Dermis blood vessel endothelial cell (primary cell): Measurements from ENCODE around the gene PLCH1. TPM values are rescaled to one million over a fixed set of nuclear protein-coding genes. Genes with fewer than 3 reads are reported as not detected.
A peak's percentile ranks its signal among the peaks of the same experiment; 100 is the strongest.

Experiments
- DNase-seq: peaks from one replicate; pipeline ENCODE4 v3.0.0; 2010
- total RNA-seq: library from RNA; depleted of rRNA; stranded (reverse); fragments of >200 nt; gene quantifications from 2 replicates; pipeline ENCODE4 v1.2.3, GENCODE V29; 2014

The PLCH1 gene
- total RNA-seq, result under 0.01 TPM in 1 of 2 replicates, not detected in the other

GRCh38 chr3:155744626-155745324, at the start of gene PLCH1:
PLCH1 (minus strand) TSS chr3:155745071; CDS start chr3:155704224, 40,847 bp downstream.
- peak; percentile 68 for DNase-seq

- DNase-seq, result no peak
Observed at GRCh38 chr3:155792532-155792931, 47.7 kb upstream of the PLCH1 start.

GRCh38 chr3:155791190-155791589, 46.3 kb upstream of the PLCH1 start:
- DNase-seq, result no peak

GRCh38 chr3:155790272-155790925, 45.5 kb upstream of the PLCH1 start:
- DNase-seq, result no peak

- DNase-seq, result no peak
Observed at GRCh38 chr3:155785662-155786295, 40.9 kb upstream of the PLCH1 start.

DNA sequence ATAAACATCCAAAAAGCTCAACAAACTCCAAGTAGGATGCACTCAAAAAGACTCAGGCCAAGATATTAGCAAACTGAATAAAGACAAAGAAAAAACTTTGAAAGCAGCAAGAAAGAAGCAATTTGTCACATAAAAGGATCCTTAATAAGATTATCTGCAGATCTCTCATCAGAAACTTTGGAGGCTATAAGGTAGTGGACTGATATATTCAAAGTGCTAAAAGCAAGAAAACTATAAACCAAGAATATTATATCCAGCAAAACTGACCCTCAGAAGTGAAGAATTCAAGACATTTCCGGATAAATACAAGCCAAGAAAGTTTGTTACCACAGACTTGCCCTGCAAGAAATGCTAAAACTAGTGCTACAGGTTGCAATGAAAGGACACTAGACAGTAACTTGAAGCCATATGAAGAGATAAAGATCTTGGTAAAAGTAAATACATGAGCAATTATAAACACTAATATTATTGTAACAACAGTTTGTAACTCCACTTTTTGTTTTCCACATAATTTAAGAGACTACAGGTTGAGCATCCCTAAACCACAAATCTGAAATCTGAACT, 37.6 kb upstream of the PLCH1 start:
- no peak for DNase-seq

GRCh38 chr3:155780291-155780690, 35.4 kb upstream of the PLCH1 start:
- DNase-seq, result no peak

GRCh38 chr3:155778462-155778861, 33.6 kb upstream of the PLCH1 start:
- DNase-seq, result no peak

- DNase-seq, result no peak
Observed at GRCh38 chr3:155772801-155773200, 27.9 kb upstream of the PLCH1 start.

DNA sequence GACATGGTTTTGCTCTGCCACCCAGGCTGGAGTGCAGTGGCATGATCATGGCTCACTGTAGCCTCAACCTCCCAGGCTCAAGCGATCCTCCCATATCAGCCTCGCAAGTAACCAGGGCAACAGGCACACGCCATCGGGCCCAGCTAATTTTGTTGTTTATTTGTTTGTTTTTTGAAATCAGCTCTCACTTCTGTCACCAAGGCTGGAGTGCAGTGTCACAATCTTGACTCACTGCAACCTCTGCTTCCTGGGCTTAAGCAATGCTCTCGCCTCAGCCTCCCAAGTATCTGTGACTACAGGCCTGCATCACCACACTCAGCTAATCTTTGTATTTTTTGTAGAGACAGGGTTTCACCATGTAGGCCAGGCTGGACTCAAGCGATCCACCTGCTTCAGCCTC, 26.3 kb upstream of the PLCH1 start:
- no peak for DNase-seq

DNA sequence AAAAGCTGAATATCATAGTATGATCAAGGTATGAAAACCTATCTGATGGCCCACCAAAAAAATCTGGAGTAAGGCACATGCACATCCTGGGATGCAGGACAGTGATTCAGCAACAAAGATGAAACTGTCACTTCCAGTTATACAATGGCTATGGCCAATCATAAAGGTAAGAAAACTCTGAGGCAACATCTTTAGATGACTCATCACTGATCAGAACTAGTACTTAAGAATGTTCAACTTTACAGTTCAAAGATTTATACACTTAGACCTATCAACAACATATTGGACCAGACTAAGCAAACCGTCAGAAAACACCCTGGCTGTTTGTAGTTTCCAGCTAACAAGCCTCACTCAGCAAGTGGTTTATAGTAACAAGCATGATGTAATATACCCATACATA, 21.3 kb upstream of the PLCH1 start:
- DNase-seq, result no peak

GRCh38 chr3:155763870-155764463, 19.1 kb upstream of the PLCH1 start:
- DNase-seq, result no peak

GRCh38 chr3:155760653-155761052, 15.8 kb upstream of the PLCH1 start:
- no peak for DNase-seq

GRCh38 chr3:155757577-155757976, 12.7 kb upstream of the PLCH1 start:
- no peak for DNase-seq

DNA sequence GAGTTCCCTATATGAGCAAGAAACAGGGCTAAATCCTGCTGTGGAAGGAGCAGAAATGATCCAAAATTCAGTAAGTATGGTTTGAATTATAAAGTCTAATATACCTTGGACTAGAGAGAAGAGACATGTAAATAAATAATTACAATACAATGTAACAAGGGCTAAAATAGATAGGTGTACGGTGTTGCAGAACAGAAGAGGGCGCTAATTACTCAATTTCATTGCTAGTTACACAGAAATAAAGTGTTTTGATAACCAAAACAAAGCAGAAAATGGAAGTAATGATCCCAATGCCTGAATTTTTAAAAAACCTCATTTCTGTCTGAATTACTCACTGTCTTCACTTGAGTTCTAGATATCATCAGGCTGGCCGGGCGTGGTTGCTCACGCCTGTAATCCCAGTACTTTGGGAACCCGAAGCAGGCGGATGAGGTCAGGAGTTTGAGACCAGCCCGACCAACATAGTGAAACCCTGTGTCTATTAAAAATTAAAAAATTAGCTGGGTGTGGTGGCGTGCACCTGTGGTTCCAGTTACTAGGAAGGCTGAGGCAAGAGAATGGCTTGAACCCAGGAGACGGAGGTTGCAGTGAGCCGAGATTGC, 8.3 kb upstream of the PLCH1 start:
- peak; percentile 61 for DNase-seq

DNA sequence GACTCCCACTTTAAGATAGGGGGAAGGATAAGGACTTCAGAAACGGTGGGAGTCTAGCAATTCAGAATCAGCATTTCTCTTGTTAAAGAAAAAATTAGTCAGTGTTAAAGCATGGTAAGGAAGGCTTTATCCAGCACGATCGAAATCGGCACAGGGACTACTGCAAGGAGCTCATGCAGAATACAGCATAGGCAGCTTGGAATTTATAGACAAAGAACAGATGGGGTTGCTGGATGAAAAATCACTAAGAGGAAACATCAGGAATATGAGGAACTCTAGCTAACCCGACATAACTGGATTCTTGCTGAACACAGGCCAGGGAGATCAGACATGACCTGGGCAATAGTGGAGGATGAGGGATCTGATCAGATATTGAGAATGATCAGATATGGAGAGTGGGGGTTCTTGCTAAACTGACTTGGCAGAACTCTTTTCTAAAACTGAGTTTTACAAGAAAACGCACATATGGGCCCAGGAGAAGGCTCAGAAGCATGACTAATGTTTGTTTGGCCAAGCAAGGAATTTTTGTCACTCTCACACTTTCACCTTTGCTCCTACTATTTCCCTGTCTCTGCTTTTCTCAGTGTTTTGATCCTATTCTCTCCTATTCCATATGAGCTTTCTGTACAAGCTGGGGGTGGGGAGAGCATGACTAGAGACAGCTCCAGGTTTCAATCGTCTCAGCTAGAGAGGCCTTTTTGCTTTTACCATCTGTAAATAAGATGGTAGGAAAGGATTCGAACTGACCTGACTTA, 3.9 kb upstream of the PLCH1 start:
- DNase-seq, result no peak

DNA sequence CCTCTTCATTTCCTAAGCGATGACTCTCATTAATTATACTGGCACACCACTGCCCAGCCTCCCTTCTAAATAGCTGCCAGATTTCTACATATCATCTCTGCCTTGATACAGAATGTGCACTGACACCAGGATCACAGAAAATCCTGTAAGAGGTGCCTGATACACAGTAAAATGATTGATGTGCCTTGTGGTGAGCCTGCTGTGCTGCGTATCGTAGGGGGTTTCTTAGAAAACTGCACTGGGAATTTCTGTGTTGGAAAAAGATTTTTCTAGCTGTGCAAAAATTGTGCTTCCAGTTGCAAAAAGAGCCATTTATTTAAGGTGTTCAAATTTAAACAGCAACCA, 3.0 kb upstream of the PLCH1 start:
- DNase-seq, result no peak

DNA sequence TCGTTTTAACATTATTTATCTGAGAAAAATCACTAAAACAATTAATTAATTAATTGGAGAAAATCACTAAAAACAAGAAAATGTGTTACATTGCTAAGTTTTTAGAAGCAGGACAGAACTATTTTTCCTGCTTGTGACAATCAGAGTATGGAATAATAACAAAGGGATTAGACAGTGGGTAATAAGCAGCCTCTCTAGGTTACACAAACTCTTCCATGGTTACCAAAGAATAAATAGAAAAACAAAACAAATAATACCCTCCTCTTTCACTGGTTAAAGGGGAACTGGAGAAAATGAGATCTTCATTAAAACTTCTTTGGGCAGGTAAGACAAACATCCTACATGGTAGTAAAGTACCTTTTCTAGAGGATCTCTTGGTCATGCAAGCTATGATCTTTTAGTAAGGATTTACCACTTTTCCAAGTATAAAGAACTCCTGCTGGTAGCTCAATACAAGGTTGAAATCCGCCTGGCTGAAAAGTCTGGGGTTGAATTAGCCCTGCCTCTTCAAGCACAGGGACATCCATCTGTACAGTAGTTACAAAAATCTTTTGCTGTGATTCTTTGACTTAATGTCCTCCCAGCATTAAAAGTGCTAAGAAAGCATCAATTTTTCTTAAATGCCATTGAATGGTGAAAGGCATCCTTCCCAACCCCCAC, 2.5 kb upstream of the PLCH1 start:
- DNase-seq, result no peak

DNA sequence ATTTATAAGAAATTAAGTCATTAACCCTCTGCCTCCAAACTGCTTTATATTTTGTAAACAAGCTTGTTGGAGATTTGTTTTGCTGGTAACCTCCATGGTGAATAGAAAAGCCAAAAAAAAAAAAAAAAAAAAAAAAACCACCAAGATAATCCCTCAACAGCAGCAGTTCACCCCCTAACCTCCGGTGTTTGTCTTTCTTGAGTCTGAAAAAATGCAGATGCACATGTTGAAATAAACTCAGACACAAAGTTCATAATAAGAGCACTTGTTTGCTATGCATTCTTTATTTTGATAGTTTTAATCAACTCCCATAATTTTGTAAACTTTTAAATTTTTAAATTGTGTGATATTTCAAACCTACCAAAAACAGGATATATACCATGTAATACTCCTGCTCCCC, 1.8 kb upstream of the PLCH1 start:
- DNase-seq, result no peak

GRCh38 chr3:155745795-155746550, 1.1 kb upstream of the PLCH1 start:
- DNase-seq, result peak; percentile 37
